Breast epithelium (tissue), 3 donors: Measurements from ENCODE around the gene CTDSP2.

ENCODE experiments used
- CTCF ChIP-seq, 3 donors: fragments of 450-650 bp; IDR thresholded peaks; one replicate each; pipeline ENCODE4 v1.5.1; 2016 to 2017; ENCODE audit warnings: antibody characterized with exemption in 3 of 3, mild to moderate bottlenecking in 3 of 3, moderate library complexity in 3 of 3
- POLR2A ChIP-seq: fragments of 450-650 bp; IDR thresholded peaks from one replicate; pipeline ENCODE4 v1.6.1; 2016; ENCODE audit warnings: antibody characterized with exemption, mild to moderate bottlenecking, moderate library complexity
- POLR2AphosphoS5 ChIP-seq, 3 donors: sonication (generic); formaldehyde crosslinking; IDR thresholded peaks; one replicate each; pipeline ENCODE4 v1.6.1; 2017; ENCODE audit warnings: antibody characterized with exemption in 3 of 3

- TF ChIP-seq CTCF (IDR thresholded peaks at IDR 0.05) = no peak
- no peak for TF ChIP-seq POLR2A
- TF ChIP-seq POLR2AphosphoS5 (IDR thresholded peaks at IDR 0.05) = no peak
These were observed 3.9 kb downstream of the CTDSP2 start for GRCh38 chr12:57842342-57843294.
